IPS-18a (cell line): ENCODE measurements around the gene ASTN2.

Source experiments
- H3K27ac ChIP-seq: one replicate; pipeline ENCODE4 v1.5.1; 2013; ENCODE audit warnings: low read length
- H3K27me3 ChIP-seq: one replicate; pipeline ENCODE4 v1.6.1; 2013; ENCODE audit warnings: mild to moderate bottlenecking, low read length; ENCODE audit not compliant: control insufficient read depth, insufficient read depth
- H3K36me3 ChIP-seq: one replicate; pipeline ENCODE4 v1.6.1; 2013; ENCODE audit warnings: low read depth, low read length; ENCODE audit not compliant: control insufficient read depth
- H3K4me1 ChIP-seq: one replicate; pipeline ENCODE4 v1.6.1; 2013; ENCODE audit warnings: low read depth, low read length; ENCODE audit not compliant: control insufficient read depth
- H3K4me3 ChIP-seq: one replicate; pipeline ENCODE4 v1.5.1; 2013; ENCODE audit warnings: low read length
- H3K9ac ChIP-seq: one replicate; pipeline ENCODE4 v1.6.1; 2013; ENCODE audit warnings: mild to moderate bottlenecking, low read length, moderate library complexity
- H3K9me3 ChIP-seq: one replicate; pipeline ENCODE4 v1.6.1; 2013; ENCODE audit warnings: low read depth, low read length; ENCODE audit not compliant: control insufficient read depth

ASTN2 gene

DNA sequence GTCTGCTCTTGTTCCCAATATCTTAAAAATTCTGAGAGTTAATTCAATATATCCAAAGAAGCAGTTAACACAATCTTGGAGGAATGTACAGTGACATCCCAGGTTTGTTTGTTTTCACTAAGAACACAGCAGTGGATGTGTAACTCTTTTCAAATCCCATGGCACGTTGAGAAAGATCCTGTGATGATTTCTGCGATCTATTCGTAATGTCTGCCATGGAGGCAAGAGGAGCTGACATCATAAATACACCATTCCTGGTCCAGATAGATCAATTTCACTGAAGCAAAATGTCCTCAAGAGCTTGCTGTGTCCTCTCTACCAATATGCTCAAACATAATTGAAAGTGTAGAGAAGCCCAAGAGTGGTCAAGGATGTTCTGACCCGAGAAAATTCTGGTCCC, 980.5 kb downstream of the ASTN2 start:
- no peaks in the 10 kb centered on the region for H3K27me3 ChIP-seq
- no peaks in the 10 kb centered on the region for H3K36me3 ChIP-seq
- no peak overlapping the region for H3K4me3 ChIP-seq
- no peaks in the 10 kb centered on the region for H3K4me1 ChIP-seq
- no peaks in the 10 kb centered on the region for H3K9me3 ChIP-seq
- H3K27ac ChIP-seq, result no peak overlapping the region
- no peak overlapping the region for H3K9ac ChIP-seq

DNA sequence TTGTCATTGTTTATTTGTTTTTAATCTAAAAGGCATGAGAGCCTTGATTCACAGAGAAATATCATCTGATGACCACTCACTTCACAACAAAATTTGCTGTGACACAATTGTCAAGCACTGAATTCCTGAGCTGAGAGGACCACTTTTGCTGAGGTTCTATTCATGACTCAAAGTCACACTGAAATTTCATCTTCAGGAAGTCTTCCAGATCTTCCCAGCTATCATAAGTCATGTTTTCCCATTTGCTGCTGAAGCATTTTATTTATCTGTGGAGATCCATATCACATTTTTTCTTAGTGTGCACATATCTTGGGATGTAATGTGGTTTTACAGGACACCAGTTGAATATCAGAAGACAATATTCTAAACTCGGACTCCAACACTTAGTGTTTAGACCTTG, 982.8 kb downstream of the ASTN2 start:
- Histone ChIP-seq H3K9ac (no peak overlapping the region), H3K36me3 (no peaks in the 10 kb centered on the region), H3K27ac (no peak overlapping the region), H3K27me3 (no peaks in the 10 kb centered on the region), H3K4me3 (no peak overlapping the region), H3K4me1 (no peaks in the 10 kb centered on the region), H3K9me3 (no peaks in the 10 kb centered on the region)

DNA sequence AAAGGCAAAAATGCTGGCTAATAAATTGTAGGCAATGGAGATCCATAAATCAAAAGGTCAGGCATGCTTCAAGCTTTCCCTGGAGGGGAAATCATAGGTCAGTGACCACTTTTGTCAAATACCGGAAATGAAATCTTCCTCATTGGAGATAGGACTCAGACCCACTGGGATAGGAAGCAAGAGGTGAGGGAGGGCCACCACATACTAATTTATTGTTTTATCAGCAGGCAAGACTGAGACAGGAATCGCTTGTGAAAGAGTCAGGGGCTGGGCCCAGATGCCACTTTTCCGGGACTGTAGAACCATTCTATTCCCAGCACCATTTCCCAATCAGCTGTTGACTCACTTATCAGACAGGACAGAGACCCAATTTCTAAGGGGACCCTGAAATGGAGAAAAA, 984.0 kb downstream of the ASTN2 start:
- H3K4me3 ChIP-seq, result no peak overlapping the region
- no peaks in the 10 kb centered on the region for H3K9me3 ChIP-seq
- no peaks in the 10 kb centered on the region for H3K36me3 ChIP-seq
- no peak overlapping the region for H3K9ac ChIP-seq
- no peaks in the 10 kb centered on the region for H3K27me3 ChIP-seq
- H3K27ac ChIP-seq, result no peak overlapping the region
- no peaks in the 10 kb centered on the region for H3K4me1 ChIP-seq

DNA sequence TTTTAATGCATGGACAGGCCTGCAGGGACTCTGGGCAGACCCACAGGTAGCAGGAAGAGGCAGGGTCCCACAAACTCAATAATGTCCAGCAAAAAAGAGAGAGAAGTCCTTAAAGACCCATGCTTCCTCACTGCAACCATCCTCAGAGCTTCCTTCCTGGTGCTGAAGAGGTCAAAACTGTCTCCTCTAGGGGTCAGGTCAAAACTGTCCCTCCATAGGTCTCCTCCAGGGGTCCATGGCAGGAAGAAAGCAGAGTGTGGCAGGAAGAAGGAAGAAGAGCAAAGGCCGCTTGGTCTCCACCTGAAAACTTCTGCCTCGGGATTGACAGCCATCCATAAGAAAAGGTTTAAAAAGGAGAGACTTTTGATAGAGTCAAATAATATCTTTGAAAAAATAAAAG, 989.6 kb downstream of the ASTN2 start:
- Histone ChIP-seq H3K27ac (no peak overlapping the region), H3K4me1 (no peaks in the 10 kb centered on the region), H3K4me3 (no peak overlapping the region), H3K27me3 (no peaks in the 10 kb centered on the region), H3K9me3 (no peaks in the 10 kb centered on the region), H3K9ac (no peak overlapping the region), H3K36me3 (no peaks in the 10 kb centered on the region)

DNA sequence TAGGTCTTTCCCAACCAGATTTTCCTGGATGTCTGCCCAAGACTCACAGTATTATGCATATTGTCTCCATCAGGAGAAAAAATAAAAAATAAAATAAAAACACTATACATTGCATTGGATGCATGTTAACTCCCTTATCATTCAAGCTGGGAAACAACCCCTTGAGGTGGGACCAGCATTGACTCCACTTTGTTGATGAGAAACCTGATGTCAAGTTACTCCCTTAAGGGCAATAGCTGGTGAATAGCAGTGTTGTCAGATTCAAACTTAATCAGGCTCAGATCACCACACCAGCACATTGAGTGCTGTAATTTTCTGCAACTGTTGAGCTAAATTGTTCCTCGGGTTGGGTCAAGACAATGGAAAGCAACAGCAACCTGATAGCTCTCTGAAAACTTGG, 991.7 kb downstream of the ASTN2 start:
- H3K27ac ChIP-seq, result no peak overlapping the region
- no peak overlapping the region for H3K9ac ChIP-seq
- no peak overlapping the region for H3K4me3 ChIP-seq
- H3K9me3 ChIP-seq, result no peaks in the 10 kb centered on the region
- no peaks in the 10 kb centered on the region for H3K27me3 ChIP-seq
- no peaks in the 10 kb centered on the region for H3K36me3 ChIP-seq
- H3K4me1 ChIP-seq, result no peaks in the 10 kb centered on the region

DNA sequence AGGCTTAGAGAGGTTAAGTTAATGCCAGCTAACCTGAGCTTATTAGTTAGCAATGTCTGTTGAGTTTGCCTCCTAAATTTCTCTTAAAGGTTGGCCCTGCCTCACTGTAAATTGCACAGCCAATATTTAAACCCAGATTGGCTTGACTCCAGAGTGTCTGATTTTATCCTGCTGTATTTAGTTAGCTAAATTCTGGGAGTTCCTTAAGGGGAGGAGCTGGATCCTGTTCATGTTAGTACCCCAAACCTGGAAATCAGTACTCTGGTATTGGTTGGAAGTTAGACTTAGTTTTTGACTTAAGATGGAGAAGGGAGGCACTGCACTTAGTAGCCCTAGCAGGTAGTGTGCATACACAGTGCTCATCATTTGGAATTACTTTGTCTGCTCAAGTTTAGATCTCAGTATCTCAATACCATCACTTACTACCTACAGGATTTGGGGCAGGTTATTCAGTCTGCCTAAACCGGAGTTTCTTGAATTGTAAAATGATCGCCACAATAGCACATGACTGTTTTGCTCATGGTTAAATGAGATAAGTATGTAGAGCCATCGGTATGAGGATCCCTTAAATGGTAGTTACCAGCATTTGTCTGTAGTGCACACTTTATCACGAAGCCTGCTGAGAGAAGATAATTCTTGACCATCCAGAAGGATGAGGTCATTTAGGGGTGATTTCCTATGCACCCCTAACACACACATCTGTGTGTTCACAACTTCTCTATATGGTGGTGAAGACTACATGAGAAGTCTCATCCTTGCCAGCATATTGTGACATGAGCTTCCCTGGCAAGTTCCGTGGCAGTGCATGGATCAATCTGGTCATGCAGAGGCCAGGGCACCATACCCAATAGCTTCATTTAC, 992.5 kb downstream of the ASTN2 start:
- Histone ChIP-seq H3K4me3 (no peak overlapping the region), H3K36me3 (no peaks in the 10 kb centered on the region), H3K9ac (no peak overlapping the region), H3K27ac (no peak overlapping the region), H3K4me1 (no peaks in the 10 kb centered on the region), H3K9me3 (no peaks in the 10 kb centered on the region), H3K27me3 (no peaks in the 10 kb centered on the region)

DNA sequence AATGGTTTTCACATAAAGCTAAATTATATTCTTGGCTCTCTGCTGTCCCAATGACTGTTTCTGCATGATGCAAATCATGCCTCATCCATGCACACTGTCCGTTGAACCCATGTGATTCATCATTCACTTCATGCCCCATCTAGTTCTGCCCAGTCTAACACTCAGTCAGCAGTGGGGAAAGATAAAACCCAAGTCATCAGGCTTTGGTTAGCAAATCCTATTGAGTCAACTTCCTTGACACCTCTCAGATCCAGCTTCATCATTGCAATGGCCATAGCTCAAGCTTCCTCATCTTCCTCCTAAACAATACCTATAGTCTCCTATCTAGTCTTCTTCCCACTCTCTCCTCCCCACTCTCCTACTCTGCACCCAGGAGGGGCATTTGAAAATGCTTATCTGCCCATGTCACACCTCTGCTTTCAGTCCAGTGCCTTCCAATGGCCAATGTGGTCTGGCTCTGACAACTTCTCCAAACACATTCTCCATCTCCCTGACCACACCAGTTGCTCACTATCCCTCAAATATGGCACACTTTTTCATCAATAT, 993.8 kb downstream of the ASTN2 start:
- Histone ChIP-seq H3K36me3 (no peaks in the 10 kb centered on the region), H3K4me3 (no peak overlapping the region), H3K9me3 (no peaks in the 10 kb centered on the region), H3K27me3 (no peaks in the 10 kb centered on the region), H3K27ac (no peak overlapping the region), H3K9ac (no peak overlapping the region), H3K4me1 (no peaks in the 10 kb centered on the region)

DNA sequence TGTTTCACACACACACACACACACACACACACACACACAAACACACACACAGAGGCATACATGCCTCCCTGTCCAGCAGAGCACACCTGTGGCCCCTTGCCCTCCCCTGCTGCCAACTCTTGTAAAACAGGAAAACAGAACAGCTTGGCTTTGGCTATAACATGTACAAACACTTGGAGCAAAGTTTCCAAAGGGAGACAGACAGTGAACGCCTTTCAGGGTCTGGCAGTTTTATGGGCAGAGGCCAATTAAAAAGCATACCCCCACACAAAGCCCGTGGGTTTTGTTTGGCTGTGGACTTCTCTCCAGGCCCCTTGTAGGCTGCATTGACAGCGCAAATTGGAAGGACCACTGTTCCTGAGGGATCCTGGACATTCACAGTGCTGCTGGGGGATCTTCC, 995.7 kb downstream of the ASTN2 start:
- no peaks in the 10 kb centered on the region for H3K9me3 ChIP-seq
- H3K27me3 ChIP-seq, result no peaks in the 10 kb centered on the region
- no peaks in the 10 kb centered on the region for H3K36me3 ChIP-seq
- no peak overlapping the region for H3K9ac ChIP-seq
- H3K4me3 ChIP-seq, result no peak overlapping the region
- no peaks in the 10 kb centered on the region for H3K4me1 ChIP-seq
- no peak overlapping the region for H3K27ac ChIP-seq

DNA sequence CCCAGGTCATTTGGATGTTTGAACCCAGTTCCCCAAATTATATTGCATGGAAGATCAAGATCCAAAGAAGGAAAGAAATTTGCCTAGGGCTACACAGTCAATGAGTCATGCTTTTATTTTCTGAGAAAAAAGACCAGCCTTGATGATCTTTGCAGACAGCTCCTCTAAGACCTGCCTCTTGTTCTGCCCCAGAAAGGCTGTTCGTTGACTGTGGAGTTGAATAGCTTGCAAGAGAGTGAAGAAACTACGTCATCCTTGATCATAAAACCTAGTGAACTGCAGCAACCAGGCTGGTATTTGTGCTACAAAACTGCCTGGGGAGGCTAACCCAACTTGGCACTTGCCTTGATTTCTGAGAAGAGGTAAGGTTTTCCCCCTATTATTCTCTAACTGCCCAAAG, 997.4 kb downstream of the ASTN2 start:
- Histone ChIP-seq H3K36me3 (no peaks in the 10 kb centered on the region), H3K9me3 (no peaks in the 10 kb centered on the region), H3K27ac (no peak overlapping the region), H3K4me1 (no peaks in the 10 kb centered on the region), H3K9ac (no peak overlapping the region), H3K27me3 (no peaks in the 10 kb centered on the region), H3K4me3 (no peak overlapping the region)

DNA sequence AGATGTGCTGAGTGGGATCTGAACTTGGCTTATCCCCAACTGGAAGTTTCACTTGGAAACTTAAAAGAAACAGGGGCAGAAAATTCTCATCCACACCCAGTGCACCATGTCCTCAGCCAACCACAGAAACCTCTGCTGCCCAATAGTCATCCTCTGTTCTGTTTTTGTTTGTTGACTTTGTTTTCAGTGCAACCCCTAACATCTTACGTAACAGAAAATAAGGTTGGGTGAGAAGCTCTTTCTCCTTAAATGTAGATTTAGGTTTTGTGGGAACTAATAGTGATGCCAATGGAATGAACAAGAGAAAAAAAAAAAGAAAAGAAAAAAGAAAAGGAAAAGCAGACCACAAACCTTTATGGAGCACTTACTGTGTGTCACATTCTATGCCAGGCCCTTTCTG, 998.4 kb downstream of the ASTN2 start:
- Histone ChIP-seq H3K9ac (no peak overlapping the region), H3K4me3 (no peak overlapping the region), H3K36me3 (no peaks in the 10 kb centered on the region), H3K27ac (no peak overlapping the region), H3K9me3 (no peaks in the 10 kb centered on the region), H3K4me1 (no peaks in the 10 kb centered on the region), H3K27me3 (no peaks in the 10 kb centered on the region)

DNA sequence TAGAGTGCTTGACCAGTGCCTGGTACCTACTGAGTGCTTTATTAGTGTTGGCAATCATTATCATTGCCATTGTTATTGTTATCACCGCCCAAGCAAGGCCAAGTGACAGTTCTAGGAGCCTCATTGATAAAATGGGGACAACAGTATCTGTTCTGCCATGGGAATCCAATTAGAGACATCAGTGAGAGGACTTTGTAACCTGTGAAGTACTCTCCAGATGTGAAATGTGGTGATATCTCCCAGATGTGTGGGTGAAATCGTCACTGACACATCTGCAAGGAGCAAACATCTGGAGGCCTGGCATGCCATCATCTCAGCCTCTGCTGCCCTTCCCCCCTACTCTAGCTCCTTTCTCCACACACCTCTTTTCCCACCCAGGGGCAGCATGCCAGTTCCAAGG, 1000.5 kb downstream of the ASTN2 start:
- no peaks in the 10 kb centered on the region for H3K9me3 ChIP-seq
- H3K36me3 ChIP-seq, result no peaks in the 10 kb centered on the region
- no peaks in the 10 kb centered on the region for H3K27me3 ChIP-seq
- H3K4me1 ChIP-seq, result no peaks in the 10 kb centered on the region
- H3K9ac ChIP-seq, result no peak overlapping the region
- no peak overlapping the region for H3K27ac ChIP-seq
- no peak overlapping the region for H3K4me3 ChIP-seq

DNA sequence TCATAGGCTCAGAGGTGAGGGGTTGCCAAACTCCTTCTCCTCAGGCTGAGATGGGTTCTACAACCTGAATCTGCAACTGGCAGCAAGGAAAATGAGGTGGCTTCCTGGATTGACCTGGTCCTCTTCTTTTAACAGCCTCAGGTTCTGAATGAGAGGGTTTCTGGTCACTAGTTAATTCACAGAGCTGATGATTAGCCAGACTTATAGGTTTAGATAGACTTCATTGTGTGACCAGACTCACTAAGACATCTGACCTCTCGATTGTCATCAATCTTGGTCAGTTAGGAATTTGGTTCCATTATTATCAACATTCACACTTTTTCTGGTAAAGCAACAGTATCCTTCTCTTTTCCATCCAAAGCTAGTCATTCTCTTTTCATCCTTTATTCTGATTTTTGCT, 1003.4 kb downstream of the ASTN2 start:
- Histone ChIP-seq H3K27ac (no peak overlapping the region), H3K27me3 (no peaks in the 10 kb centered on the region), H3K9ac (no peak overlapping the region), H3K36me3 (no peaks in the 10 kb centered on the region), H3K9me3 (no peaks in the 10 kb centered on the region), H3K4me1 (no peaks in the 10 kb centered on the region), H3K4me3 (no peak overlapping the region)
